Ishikawa (cell line): ENCODE measurements around the gene TNK2.

Experiments used
- CEBPB ChIP-seq: IDR thresholded peaks from 2 replicates; pipeline ENCODE4 v1.6.1; 2012
- CREB1 ChIP-seq: IDR thresholded peaks from 2 replicates; pipeline ENCODE4 v1.6.1; 2012; ENCODE audit warnings: low read depth
- EGR1 ChIP-seq: IDR thresholded peaks from 2 replicates; pipeline ENCODE4 v1.6.1; 2012
- FOXM1 ChIP-seq: IDR thresholded peaks from 2 replicates; pipeline ENCODE4 v1.6.1; 2012; ENCODE audit warnings: low read depth, borderline replicate concordance
- MAX ChIP-seq: IDR thresholded peaks from 2 replicates; pipeline ENCODE4 v1.6.1; 2012
- NFIC ChIP-seq: IDR thresholded peaks from 2 replicates; pipeline ENCODE4 v1.6.1; 2012
- RAD21 ChIP-seq: IDR thresholded peaks from 2 replicates; pipeline ENCODE4 v1.6.1; 2012; ENCODE audit warnings: low read depth
- TAF1 ChIP-seq: IDR thresholded peaks from 2 replicates; pipeline ENCODE4 v1.6.1; 2012; ENCODE audit warnings: low read depth, mild to moderate bottlenecking
- TCF12 ChIP-seq: IDR thresholded peaks from 2 replicates; pipeline ENCODE4 v1.6.1; 2012; ENCODE audit warnings: low read depth
- TEAD4 ChIP-seq: IDR thresholded peaks from 2 replicates; pipeline ENCODE4 v1.6.1; 2012
- YY1 ChIP-seq: IDR thresholded peaks from 2 replicates; pipeline ENCODE4 v1.6.1; 2012; ENCODE audit warnings: low read depth
- ZBTB7A ChIP-seq: IDR thresholded peaks from 2 replicates; pipeline ENCODE4 v1.6.1; 2012; ENCODE audit warnings: low read depth
- TF ChIP-seq, protein P1 (sequence below): IDR thresholded peaks from 2 replicates; pipeline ENCODE4 v1.6.1; 2012; ENCODE audit warnings: low read depth, mild to moderate bottlenecking

DNA sequence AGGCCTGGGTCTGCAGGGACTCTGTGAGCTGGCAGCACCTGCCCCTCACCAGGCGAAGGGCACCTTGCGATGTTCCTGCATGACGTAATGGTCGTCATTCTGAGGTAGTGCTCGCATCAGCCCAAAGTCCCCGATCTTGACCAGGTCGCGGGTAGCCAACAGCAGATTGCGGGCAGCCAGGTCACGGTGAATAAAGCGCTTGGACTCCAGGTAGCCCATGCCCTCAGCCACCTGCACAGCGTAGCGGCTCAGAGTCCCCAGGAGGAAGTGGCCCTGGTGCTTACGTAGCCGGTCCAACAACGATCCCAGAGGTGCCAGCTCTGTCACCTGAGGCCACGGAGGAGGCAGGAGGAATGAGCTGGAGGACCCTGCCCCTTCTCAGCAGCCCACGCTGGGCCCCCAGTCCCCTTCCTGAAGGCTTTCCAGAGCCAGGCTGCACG is 26.3 kb downstream of the TNK2 start:
- TF ChIP-seq MAX (no peak), YY1 (no peak), RAD21 (no peak), EGR1 (no peak), TAF1 (no peak), CEBPB (no peak), NFIC (no peak), ZBTB7A (no peak), TEAD4 (no peak), TCF12 (no peak), FOXM1 (no peak), CREB1 (no peak)
- TF ChIP-seq, protein P1, sequence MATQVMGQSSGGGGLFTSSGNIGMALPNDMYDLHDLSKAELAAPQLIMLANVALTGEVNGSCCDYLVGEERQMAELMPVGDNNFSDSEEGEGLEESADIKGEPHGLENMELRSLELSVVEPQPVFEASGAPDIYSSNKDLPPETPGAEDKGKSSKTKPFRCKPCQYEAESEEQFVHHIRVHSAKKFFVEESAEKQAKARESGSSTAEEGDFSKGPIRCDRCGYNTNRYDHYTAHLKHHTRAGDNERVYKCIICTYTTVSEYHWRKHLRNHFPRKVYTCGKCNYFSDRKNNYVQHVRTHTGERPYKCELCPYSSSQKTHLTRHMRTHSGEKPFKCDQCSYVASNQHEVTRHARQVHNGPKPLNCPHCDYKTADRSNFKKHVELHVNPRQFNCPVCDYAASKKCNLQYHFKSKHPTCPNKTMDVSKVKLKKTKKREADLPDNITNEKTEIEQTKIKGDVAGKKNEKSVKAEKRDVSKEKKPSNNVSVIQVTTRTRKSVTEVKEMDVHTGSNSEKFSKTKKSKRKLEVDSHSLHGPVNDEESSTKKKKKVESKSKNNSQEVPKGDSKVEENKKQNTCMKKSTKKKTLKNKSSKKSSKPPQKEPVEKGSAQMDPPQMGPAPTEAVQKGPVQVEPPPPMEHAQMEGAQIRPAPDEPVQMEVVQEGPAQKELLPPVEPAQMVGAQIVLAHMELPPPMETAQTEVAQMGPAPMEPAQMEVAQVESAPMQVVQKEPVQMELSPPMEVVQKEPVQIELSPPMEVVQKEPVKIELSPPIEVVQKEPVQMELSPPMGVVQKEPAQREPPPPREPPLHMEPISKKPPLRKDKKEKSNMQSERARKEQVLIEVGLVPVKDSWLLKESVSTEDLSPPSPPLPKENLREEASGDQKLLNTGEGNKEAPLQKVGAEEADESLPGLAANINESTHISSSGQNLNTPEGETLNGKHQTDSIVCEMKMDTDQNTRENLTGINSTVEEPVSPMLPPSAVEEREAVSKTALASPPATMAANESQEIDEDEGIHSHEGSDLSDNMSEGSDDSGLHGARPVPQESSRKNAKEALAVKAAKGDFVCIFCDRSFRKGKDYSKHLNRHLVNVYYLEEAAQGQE: no peak
